ENCODE data around the gene PDE3A.

Gene PDE3A

DNA sequence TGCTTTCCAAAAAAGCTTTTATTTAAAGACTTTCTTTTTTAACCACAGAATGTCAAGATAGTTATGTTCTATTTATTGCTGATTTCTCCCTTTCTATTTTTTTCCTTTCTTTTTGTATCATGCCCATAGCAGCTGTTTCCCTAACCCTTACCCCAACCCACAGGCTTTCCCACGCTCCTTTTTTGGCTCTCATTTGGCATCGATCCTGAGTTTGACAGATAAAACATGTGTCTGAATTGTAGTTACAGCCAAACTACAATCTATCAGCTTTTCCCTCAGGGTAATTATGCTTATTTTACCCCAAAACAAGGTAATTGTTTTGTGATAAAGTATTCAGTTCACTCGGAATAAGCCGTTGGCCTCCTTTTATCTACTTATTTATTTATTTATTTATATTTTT, 46.7 kb downstream of the PDE3A start:
- no peak for DNase-seq (ENCODE audit: low spot score)
- in situ Hi-C loops (cut with MboI; ENCODE audit: low sequenced_read_pairs, unreplicated experiment) = no loop called here
- TF ChIP-seq CTCF (IDR thresholded peaks at IDR 0.05; ENCODE audit: borderline replicate concordance, control extremely low read depth, extremely low read depth, insufficient read depth, missing control alignments) = no peak

- in situ Hi-C loops (cut with MboI; ENCODE audit: low sequenced_read_pairs, unreplicated experiment) = no loop called here
- no peak for DNase-seq (ENCODE audit: low spot score)
- TF ChIP-seq CTCF (IDR thresholded peaks at IDR 0.05; ENCODE audit: borderline replicate concordance, control extremely low read depth, extremely low read depth, insufficient read depth, missing control alignments) = no peak
Observed at GRCh38 chr12:20415641-20416040, 47.3 kb downstream of the PDE3A start.

DNA sequence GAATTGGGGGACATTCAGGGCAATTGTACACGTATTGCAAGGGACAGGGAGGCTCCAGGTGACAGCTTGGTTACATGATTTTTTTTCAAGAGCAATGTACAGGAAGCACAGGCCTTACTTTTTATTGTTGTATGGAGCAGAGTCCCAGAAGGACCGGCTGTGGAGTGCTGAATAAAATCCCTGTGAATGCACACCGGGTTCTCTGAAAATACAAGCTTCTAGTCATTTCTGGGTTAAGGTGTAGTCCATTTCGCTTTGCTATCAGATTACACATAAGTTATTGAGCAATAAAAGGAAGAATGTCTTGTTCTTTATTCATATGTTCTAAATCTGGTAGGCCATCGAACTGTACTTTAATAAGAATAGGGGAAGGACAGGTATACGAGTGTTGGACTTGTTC, 52.2 kb downstream of the PDE3A start:
- in situ Hi-C loops (cut with MboI; ENCODE audit: low sequenced_read_pairs, unreplicated experiment) = no loop called here
- DNase-seq (ENCODE audit: low spot score) = no peak
- TF ChIP-seq CTCF (IDR thresholded peaks at IDR 0.05; ENCODE audit: borderline replicate concordance, control extremely low read depth, extremely low read depth, insufficient read depth, missing control alignments) = no peak

- in situ Hi-C loops (cut with MboI; ENCODE audit: low sequenced_read_pairs, unreplicated experiment) = no loop called here
- TF ChIP-seq CTCF (IDR thresholded peaks at IDR 0.05; ENCODE audit: borderline replicate concordance, control extremely low read depth, extremely low read depth, insufficient read depth, missing control alignments) = no peak
- no peak for DNase-seq (ENCODE audit: low spot score)
Observed at GRCh38 chr12:20421421-20421820, 53.1 kb downstream of the PDE3A start.

GRCh38 chr12:20423557-20423956, 55.2 kb downstream of the PDE3A start:
- in situ Hi-C loops (cut with MboI; ENCODE audit: low sequenced_read_pairs, unreplicated experiment) = no loop called here
- no peak for TF ChIP-seq CTCF (IDR thresholded peaks at IDR 0.05; ENCODE audit: borderline replicate concordance, control extremely low read depth, extremely low read depth, insufficient read depth, missing control alignments)
- DNase-seq (ENCODE audit: low spot score) = no peak

GRCh38 chr12:20424841-20425240, 56.5 kb downstream of the PDE3A start:
- in situ Hi-C loops (cut with MboI; ENCODE audit: low sequenced_read_pairs, unreplicated experiment) = no loop called here
- TF ChIP-seq CTCF (IDR thresholded peaks at IDR 0.05; ENCODE audit: borderline replicate concordance, control extremely low read depth, extremely low read depth, insufficient read depth, missing control alignments) = no peak

DNA sequence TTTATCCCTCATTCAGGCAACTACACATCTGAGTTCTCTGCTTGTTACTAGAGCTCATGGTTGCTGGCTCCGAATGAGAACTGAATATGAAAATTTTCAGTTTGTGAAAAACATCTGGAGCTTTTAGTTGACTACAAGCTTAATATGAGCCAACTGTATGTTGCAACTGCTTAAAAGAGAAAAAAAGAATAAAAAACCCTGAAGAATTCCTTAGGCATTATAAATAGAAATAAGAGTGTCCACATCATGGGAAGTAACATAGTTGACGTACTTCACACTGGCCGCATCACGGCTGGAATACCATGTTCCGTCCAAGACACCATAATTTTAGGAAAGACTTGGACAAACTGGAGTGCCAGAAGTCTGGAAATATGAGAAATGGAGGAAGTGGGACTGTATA, 57.9 kb downstream of the PDE3A start:
- in situ Hi-C loops (cut with MboI; ENCODE audit: low sequenced_read_pairs, unreplicated experiment) = no loop called here
- TF ChIP-seq CTCF (IDR thresholded peaks at IDR 0.05; ENCODE audit: borderline replicate concordance, control extremely low read depth, extremely low read depth, insufficient read depth, missing control alignments) = no peak
- no peak for DNase-seq (ENCODE audit: low spot score)

More at GRCh38 chr12:20424841-20425240, 56.5 kb downstream of the PDE3A start:
- no peak for DNase-seq (ENCODE audit: low spot score)

Data from GM13976 (cell line).